DND-41 (cell line): Measurements from ENCODE around the gene STARD8.

Experiments
- ATAC-seq: fragments of 200-7000 bp; cut with Tn5 transposase; 3 replicates; pipeline ENCODE4 v1.9.1; 2021; ENCODE audit warnings: low read depth; ENCODE audit not compliant: insufficient read depth
- DNase-seq: peaks from one replicate; pipeline ENCODE4 v3.0.0-alpha.2; 2020
- H2AFZ ChIP-seq: 2 replicates; pipeline ENCODE4 v1.6.0; 2012; ENCODE audit warnings: low read depth, low read length
- H3K27ac ChIP-seq: 2 replicates; pipeline ENCODE4 v1.5.1; 2012; ENCODE audit warnings: low read length, inconsistent platforms
- H3K27me3 ChIP-seq: fragments of 200-600 bp; sonication (generic); 2 replicates; pipeline ENCODE4 v1.6.0; 2012; ENCODE audit warnings: low read length, mild to moderate bottlenecking, inconsistent platforms; ENCODE audit not compliant: insufficient read depth, poor library complexity
- H3K36me3 ChIP-seq: 2 replicates; pipeline ENCODE4 v1.5.1; 2012; ENCODE audit warnings: low read length, inconsistent platforms; ENCODE audit not compliant: insufficient read depth
- H3K4me1 ChIP-seq: 2 replicates; pipeline ENCODE4 v1.5.1; 2012; ENCODE audit warnings: mild to moderate bottlenecking, low read length; ENCODE audit not compliant: insufficient read depth
- H3K4me2 ChIP-seq: 2 replicates; pipeline ENCODE4 v1.6.0; 2012; ENCODE audit warnings: mild to moderate bottlenecking, moderate library complexity, low read length, inconsistent platforms; ENCODE audit not compliant: insufficient read depth
- H3K4me3 ChIP-seq, 2 experiments: fragments of 200-600 bp in 1 of 2; shearing (Covaris generic) in 1 of 2; 2 replicates each; pipeline ENCODE4 v1.5.1; 2012 to 2016; ENCODE audit warnings: inconsistent platforms in 2 of 2, low read length in 2 of 2, mild to moderate bottlenecking in 2 of 2, low read depth in 1 of 2, moderate library complexity in 1 of 2
- H3K79me2 ChIP-seq: 2 replicates; pipeline ENCODE4 v1.6.0; 2012; ENCODE audit warnings: low read length, inconsistent platforms; ENCODE audit not compliant: insufficient read depth
- H3K9ac ChIP-seq: 2 replicates; pipeline ENCODE4 v1.6.0; 2012; ENCODE audit warnings: low read depth, mild to moderate bottlenecking, inconsistent platforms, low read length, moderate library complexity
- H3K9me3 ChIP-seq: 2 replicates; pipeline ENCODE4 v1.5.1; 2012; ENCODE audit warnings: low read length, moderate library complexity, mild to moderate bottlenecking, inconsistent platforms; ENCODE audit not compliant: insufficient read depth, severe bottlenecking
- H4K20me1 ChIP-seq: 2 replicates; pipeline ENCODE4 v1.6.0; 2012; ENCODE audit warnings: low read length; ENCODE audit not compliant: insufficient read depth
- EZH2 ChIP-seq: IDR thresholded peaks from 3 replicates; pipeline ENCODE4 v1.6.1; 2012; ENCODE audit warnings: borderline replicate concordance, low read depth, mild to moderate bottlenecking, moderate library complexity, low read length, inconsistent platforms; ENCODE audit not compliant: severe bottlenecking
- TF ChIP-seq, protein P1 (sequence below): IDR thresholded peaks from 2 replicates; pipeline ENCODE4 v1.5.1; 2012; ENCODE audit warnings: borderline replicate concordance, low read length, moderate library complexity, mild to moderate bottlenecking; ENCODE audit not compliant: poor library complexity, severe bottlenecking; ENCODE audit errors: extremely low read depth

The STARD8 gene

DNA sequence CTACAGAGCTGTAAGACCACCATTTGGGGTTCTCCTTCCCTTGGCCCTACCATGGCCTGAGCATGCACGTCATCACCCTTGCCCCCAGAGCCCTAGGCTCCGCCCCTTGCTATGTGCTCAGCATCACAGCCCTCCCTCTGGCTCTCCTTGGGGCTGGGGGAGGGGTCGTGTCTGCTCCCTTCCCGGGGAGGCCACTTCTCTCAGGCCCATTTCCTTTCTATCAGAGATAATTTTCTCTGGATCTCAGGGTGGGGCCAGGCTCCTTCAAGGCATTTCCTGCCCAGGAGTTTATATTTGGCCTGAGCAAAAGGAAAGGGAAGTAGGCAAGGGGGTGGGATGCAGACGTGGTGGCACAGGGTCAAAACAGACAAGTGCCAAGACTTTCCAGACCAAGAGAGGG lies 55.9 kb downstream of the STARD8 start:
- Histone ChIP-seq H3K79me2 (no peaks in the 10 kb centered on the region), H3K27me3 (no peaks in the 10 kb centered on the region), H3K9me3 (no peaks in the 10 kb centered on the region), H2AFZ (no peak overlapping the region), H3K4me3 (no peak overlapping the region), H4K20me1 (no peaks in the 10 kb centered on the region), H3K36me3 (no peaks in the 10 kb centered on the region), H3K27ac (no peak overlapping the region), H3K4me2 (no peak overlapping the region), H3K4me1 (no peaks in the 10 kb centered on the region), H3K9ac (no peak overlapping the region)
- ATAC-seq (no peak), DNase-seq (no peak)
- TF ChIP-seq, protein P1, sequence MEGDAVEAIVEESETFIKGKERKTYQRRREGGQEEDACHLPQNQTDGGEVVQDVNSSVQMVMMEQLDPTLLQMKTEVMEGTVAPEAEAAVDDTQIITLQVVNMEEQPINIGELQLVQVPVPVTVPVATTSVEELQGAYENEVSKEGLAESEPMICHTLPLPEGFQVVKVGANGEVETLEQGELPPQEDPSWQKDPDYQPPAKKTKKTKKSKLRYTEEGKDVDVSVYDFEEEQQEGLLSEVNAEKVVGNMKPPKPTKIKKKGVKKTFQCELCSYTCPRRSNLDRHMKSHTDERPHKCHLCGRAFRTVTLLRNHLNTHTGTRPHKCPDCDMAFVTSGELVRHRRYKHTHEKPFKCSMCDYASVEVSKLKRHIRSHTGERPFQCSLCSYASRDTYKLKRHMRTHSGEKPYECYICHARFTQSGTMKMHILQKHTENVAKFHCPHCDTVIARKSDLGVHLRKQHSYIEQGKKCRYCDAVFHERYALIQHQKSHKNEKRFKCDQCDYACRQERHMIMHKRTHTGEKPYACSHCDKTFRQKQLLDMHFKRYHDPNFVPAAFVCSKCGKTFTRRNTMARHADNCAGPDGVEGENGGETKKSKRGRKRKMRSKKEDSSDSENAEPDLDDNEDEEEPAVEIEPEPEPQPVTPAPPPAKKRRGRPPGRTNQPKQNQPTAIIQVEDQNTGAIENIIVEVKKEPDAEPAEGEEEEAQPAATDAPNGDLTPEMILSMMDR, result no peak
- no peak for TF ChIP-seq EZH2

DNA sequence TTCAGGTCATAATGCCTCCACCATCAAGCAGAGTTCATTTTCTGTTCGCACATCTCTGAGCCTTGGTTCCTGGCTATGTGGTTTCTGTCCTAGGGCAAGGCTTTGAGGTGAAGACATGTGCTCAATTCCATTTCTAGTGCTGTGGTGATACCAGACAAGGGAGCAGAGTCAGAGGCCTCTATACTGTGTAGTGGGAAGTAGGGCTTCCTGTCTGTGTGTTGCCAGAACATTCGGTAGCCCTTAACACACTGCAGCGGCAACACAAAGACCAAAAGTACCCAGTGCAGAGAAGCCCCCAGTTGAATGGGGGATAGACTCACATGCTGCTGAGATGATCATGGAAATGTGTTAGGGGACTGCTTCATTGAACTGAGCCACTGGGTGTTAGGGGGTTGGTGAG lies 56.4 kb downstream of the STARD8 start:
- DNase-seq, result no peak
- H2AFZ ChIP-seq, result no peak overlapping the region
- H3K27ac ChIP-seq, result no peak overlapping the region
- ATAC-seq, result no peak
- H3K9me3 ChIP-seq, result no peaks in the 10 kb centered on the region
- no peak overlapping the region for H3K4me2 ChIP-seq
- no peaks in the 10 kb centered on the region for H3K4me1 ChIP-seq
- H3K36me3 ChIP-seq, result no peaks in the 10 kb centered on the region
- no peak overlapping the region for H3K9ac ChIP-seq
- H4K20me1 ChIP-seq, result no peaks in the 10 kb centered on the region
- TF ChIP-seq, protein P1, result no peak
- no peak for TF ChIP-seq EZH2
- no peaks in the 10 kb centered on the region for H3K79me2 ChIP-seq
- no peak overlapping the region for H3K4me3 ChIP-seq
- H3K27me3 ChIP-seq, result no peaks in the 10 kb centered on the region

DNA sequence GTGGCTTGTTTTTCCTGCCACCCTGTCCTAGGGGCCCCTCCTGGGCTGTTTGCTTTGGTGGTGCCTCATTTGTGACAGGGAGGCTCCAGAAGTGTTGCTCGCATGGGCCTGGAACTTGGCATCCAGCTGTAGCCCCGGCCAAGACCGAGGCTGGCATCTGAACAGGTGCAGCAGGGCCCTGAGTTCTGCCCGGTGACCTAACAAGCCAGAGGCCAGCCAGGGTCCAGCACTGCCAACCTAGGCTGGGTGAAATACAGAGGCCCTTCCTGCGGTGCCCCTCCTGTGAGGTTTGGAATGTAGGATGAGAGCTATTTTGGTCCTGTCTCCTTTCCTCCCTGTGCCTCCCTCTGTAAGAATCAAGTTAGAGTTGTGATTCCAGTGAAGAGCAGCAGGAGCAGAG lies 58.5 kb downstream of the STARD8 start:
- no peak overlapping the region for H3K4me2 ChIP-seq
- H3K4me1 ChIP-seq, result no peaks in the 10 kb centered on the region
- H3K79me2 ChIP-seq, result no peaks in the 10 kb centered on the region
- H3K36me3 ChIP-seq, result no peaks in the 10 kb centered on the region
- ATAC-seq (no peak), DNase-seq (no peak)
- no peaks in the 10 kb centered on the region for H4K20me1 ChIP-seq
- H3K4me3 ChIP-seq, result no peak overlapping the region
- H3K27me3 ChIP-seq, result no peaks in the 10 kb centered on the region
- no peak for TF ChIP-seq EZH2
- TF ChIP-seq, protein P1, result no peak
- H3K9me3 ChIP-seq, result no peaks in the 10 kb centered on the region
- no peak overlapping the region for H3K27ac ChIP-seq
- H2AFZ ChIP-seq, result no peak overlapping the region
- no peak overlapping the region for H3K9ac ChIP-seq
